GM23338 (cell line): ENCODE measurements around the gene PAQR5. TPM values are rescaled to one million over a fixed set of nuclear protein-coding genes. Genes with fewer than 3 reads are reported as not detected.

Experiments used
- ATAC-seq: fragments of 200-7000 bp; cut with Tn5 transposase; 3 replicates; pipeline ENCODE4 v1.9.1; 2020
- DNase-seq: peaks from one replicate; pipeline ENCODE4 v3.0.0-alpha.2; 2015; ENCODE audit warnings: low spot score
- H2AFZ ChIP-seq: fragments of 200-600 bp; sonication (generic); 2 replicates; pipeline ENCODE4 v1.8.0; 2016; ENCODE audit warnings: antibody characterized with exemption, mild to moderate bottlenecking, moderate library complexity
- H3F3A ChIP-seq: fragments of 200-600 bp; sonication (generic); replicated peaks from 2 replicates; pipeline ENCODE4 v1.8.0; 2017; ENCODE audit warnings: antibody characterized with exemption, mixed run types, low read depth
- H3K27ac ChIP-seq: fragments of 200-600 bp; sonication (generic); 2 replicates; pipeline ENCODE4 v1.6.1; 2016; ENCODE audit warnings: low read depth
- H3K27me3 ChIP-seq: fragments of 200-600 bp; sonication (generic); 2 replicates; pipeline ENCODE4 v1.8.0; 2016; ENCODE audit warnings: mild to moderate bottlenecking, mixed run types, moderate library complexity; ENCODE audit not compliant: insufficient read depth
- H3K36me3 ChIP-seq: fragments of 200-600 bp; sonication (generic); 2 replicates; pipeline ENCODE4 v1.8.0; 2016; ENCODE audit warnings: mild to moderate bottlenecking; ENCODE audit not compliant: insufficient read depth
- H3K4me1 ChIP-seq: fragments of 200-600 bp; sonication (generic); 2 replicates; pipeline ENCODE4 v1.8.0; 2016; ENCODE audit warnings: mild to moderate bottlenecking, moderate library complexity; ENCODE audit not compliant: insufficient read depth
- H3K4me2 ChIP-seq: fragments of 200-600 bp; sonication (generic); 2 replicates; pipeline ENCODE4 v1.7.1; 2017; ENCODE audit warnings: mixed run types
- H3K4me3 ChIP-seq: fragments of 200-600 bp; sonication (generic); 2 replicates; pipeline ENCODE4 v1.6.1; 2016; ENCODE audit warnings: mixed run types
- H3K79me2 ChIP-seq: fragments of 200-600 bp; sonication (generic); replicated peaks from 2 replicates; pipeline ENCODE4 v1.8.0; 2017; ENCODE audit warnings: mild to moderate bottlenecking; ENCODE audit not compliant: insufficient read depth
- H3K9me2 ChIP-seq: fragments of 200-600 bp; sonication (generic); 2 replicates; pipeline ENCODE4 v1.8.0; 2017; ENCODE audit not compliant: insufficient read depth
- H4K20me1 ChIP-seq: fragments of 200-600 bp; sonication (generic); replicated peaks from 2 replicates; pipeline ENCODE4 v1.8.0; 2017; ENCODE audit warnings: mild to moderate bottlenecking; ENCODE audit not compliant: insufficient read depth
- H3K27ac Mint-ChIP-seq: 2 replicates; pipeline ENCODE4 v1.8.0; 2020; ENCODE audit warnings: inconsistent platforms, mild to moderate bottlenecking, moderate library complexity, mixed read lengths
- H3K27me3 Mint-ChIP-seq: 3 replicates; pipeline ENCODE4 v1.8.0; 2022; ENCODE audit warnings: low read depth, mild to moderate bottlenecking, moderate library complexity, mixed read lengths, inconsistent platforms; ENCODE audit not compliant: insufficient read depth, poor library complexity
- H3K36me3 Mint-ChIP-seq: 3 replicates; pipeline ENCODE4 v1.8.0; 2021; ENCODE audit warnings: low read depth, mild to moderate bottlenecking, inconsistent platforms, moderate library complexity, mixed read lengths
- H3K4me1 Mint-ChIP-seq: 3 replicates; pipeline ENCODE4 v1.8.0; 2020; ENCODE audit warnings: mild to moderate bottlenecking, inconsistent platforms, mixed read lengths
- H3K4me3 Mint-ChIP-seq: 3 replicates; pipeline ENCODE4 v1.8.0; 2021; ENCODE audit warnings: moderate library complexity, mild to moderate bottlenecking, inconsistent platforms, mixed read lengths
- H3K9me3 Mint-ChIP-seq: 3 replicates; pipeline ENCODE4 v1.8.0; 2020; ENCODE audit warnings: moderate library complexity, mild to moderate bottlenecking, inconsistent platforms, mixed read lengths
- CREB1 ChIP-seq: fragments of 250-450 bp; sonication (Bioruptor Pico); IDR thresholded peaks from 2 replicates; pipeline ENCODE4 v1.5.0; 2020; ENCODE audit warnings: low read depth, mild to moderate bottlenecking, moderate library complexity
- EZH2 ChIP-seq: fragments of 200-600 bp; sonication (generic); IDR thresholded peaks from one replicate; pipeline ENCODE4 v1.8.0; 2017; ENCODE audit warnings: antibody characterized with exemption, mild to moderate bottlenecking, low read depth; ENCODE audit not compliant: unreplicated experiment
- EZH2phosphoT487 ChIP-seq: fragments of 200-600 bp; sonication (generic); IDR thresholded peaks from one replicate; pipeline ENCODE4 v1.8.1; 2018; ENCODE audit warnings: antibody characterized with exemption; ENCODE audit not compliant: unreplicated experiment
- JUNB ChIP-seq: IDR thresholded peaks from one replicate; pipeline ENCODE4 v1.6.1; 2016; ENCODE audit warnings: antibody characterized with exemption; ENCODE audit not compliant: unreplicated experiment
- NANOG ChIP-seq: IDR thresholded peaks from 2 replicates; pipeline ENCODE4 v1.6.1; 2016; ENCODE audit warnings: antibody characterized with exemption, borderline replicate concordance
- POLR2AphosphoS5 ChIP-seq: IDR thresholded peaks from 2 replicates; pipeline ENCODE4 v1.6.1; 2016; ENCODE audit warnings: antibody characterized with exemption, low read depth
- STAT1 ChIP-seq: IDR thresholded peaks from one replicate; pipeline ENCODE4 v1.6.1; 2016; ENCODE audit warnings: antibody characterized with exemption; ENCODE audit not compliant: unreplicated experiment
- ZNF114 ChIP-seq: fragments of 250-450 bp; sonication (Bioruptor Pico); IDR thresholded peaks from 2 replicates; pipeline ENCODE4 v1.5.0; 2020; ENCODE audit warnings: mild to moderate bottlenecking, moderate library complexity
- ZNF331 ChIP-seq: fragments of 250-450 bp; sonication (Bioruptor Pico); IDR thresholded peaks from 2 replicates; pipeline ENCODE4 v1.5.0; 2020; ENCODE audit warnings: low read depth, mild to moderate bottlenecking, moderate library complexity
- polyA plus RNA-seq: library from polyadenylated mRNA; unstranded; fragments of >200 nt; fragmentation: Nextera tagmentation; extraction: Ambion mirVana; gene quantifications from 2 replicates; pipeline ENCODE4 v1.2.1, GENCODE V29; 2016
- total RNA-seq: library from RNA; depleted of rRNA; stranded (reverse); fragments of >200 nt; shearing (Covaris generic); gene quantifications from 2 replicates; pipeline ENCODE4 v1.2.3, GENCODE V29; 2014
- TF ChIP-seq, protein P1 (sequence below): IDR thresholded peaks from one replicate; pipeline ENCODE4 v1.6.1; 2018; ENCODE audit warnings: antibody characterized with exemption; ENCODE audit not compliant: unreplicated experiment
- TF ChIP-seq, protein P2 (sequence below), 2 experiments: fragments of 200-600 bp in 1 of 2; sonication (generic) in 1 of 2; conservative IDR thresholded peaks; 2 replicates each; pipeline versions ENCODE4 v1.5.1 to v1.6.1; 2016 to 2017; ENCODE audit warnings: antibody characterized with exemption in 2 of 2, low read depth in 2 of 2, mild to moderate bottlenecking in 2 of 2, moderate library complexity in 1 of 2

PAQR5 gene
- total and polyA plus RNA-seq, 2 experiments from 2014 or later: 8.7 to 14.5 TPM

DNA sequence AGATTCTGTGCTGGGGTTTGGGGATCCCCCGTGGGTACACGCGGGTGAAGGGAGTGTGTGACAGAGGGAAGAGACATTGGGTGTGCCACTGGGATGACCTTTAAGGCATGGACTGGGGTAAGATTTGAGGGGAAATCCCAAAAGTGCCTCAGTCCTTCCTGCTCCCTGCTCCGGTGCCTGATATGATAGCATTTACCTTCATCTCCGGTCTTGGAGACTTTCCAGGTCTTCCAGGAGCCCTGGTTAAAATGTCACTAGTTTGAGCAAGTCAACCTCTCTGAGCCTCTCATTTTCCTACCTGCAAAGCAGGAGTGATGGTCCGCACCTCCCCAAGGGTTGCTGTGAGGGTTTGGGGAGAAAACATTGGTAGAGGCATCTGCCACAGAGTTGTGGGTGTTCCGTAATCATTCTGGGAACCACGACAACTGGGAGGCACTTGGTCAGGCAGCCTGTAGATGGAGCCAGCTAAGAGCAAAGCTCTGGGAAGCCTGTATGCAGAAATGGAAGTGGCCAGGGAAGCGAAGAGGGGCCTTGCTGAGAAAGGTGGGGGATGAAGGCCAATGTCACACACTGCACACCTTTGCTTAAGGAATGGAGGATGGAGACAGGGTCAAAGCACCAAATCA lies 81.5 kb downstream of the PAQR5 start:
- Histone ChIP-seq H3K27ac (no peak overlapping the region), H3F3A (no peaks in the 10 kb centered on the region), H4K20me1 (no peaks in the 10 kb centered on the region; the same call in 1 of the 2 replicates), H3K79me2 (no peaks in the 10 kb centered on the region), H3K4me2 (no peak overlapping the region), H3K4me3 (no peak overlapping the region), H3K27me3 (no peaks in the 10 kb centered on the region), H3K4me1 (no peaks in the 10 kb centered on the region), H2AFZ (no peak overlapping the region), H3K9me2 (no peaks in the 10 kb centered on the region), H3K36me3 (no peaks in the 10 kb centered on the region)
- ATAC-seq (peak; percentile 98), DNase-seq (peak; percentile 82)
- no peaks in the 10 kb centered on the region for H3K9me3 Mint-ChIP-seq
- no peak overlapping the region for H3K27ac Mint-ChIP-seq
- H3K36me3 Mint-ChIP-seq: no peaks in the 10 kb centered on the region
- H3K27me3 Mint-ChIP-seq: peaks cover 5% of the 10 kb centered on the region
- H3K4me1 Mint-ChIP-seq: peaks cover 15% of the 10 kb centered on the region
- H3K4me3 Mint-ChIP-seq: no peak overlapping the region
- TF ChIP-seq, protein P1, sequence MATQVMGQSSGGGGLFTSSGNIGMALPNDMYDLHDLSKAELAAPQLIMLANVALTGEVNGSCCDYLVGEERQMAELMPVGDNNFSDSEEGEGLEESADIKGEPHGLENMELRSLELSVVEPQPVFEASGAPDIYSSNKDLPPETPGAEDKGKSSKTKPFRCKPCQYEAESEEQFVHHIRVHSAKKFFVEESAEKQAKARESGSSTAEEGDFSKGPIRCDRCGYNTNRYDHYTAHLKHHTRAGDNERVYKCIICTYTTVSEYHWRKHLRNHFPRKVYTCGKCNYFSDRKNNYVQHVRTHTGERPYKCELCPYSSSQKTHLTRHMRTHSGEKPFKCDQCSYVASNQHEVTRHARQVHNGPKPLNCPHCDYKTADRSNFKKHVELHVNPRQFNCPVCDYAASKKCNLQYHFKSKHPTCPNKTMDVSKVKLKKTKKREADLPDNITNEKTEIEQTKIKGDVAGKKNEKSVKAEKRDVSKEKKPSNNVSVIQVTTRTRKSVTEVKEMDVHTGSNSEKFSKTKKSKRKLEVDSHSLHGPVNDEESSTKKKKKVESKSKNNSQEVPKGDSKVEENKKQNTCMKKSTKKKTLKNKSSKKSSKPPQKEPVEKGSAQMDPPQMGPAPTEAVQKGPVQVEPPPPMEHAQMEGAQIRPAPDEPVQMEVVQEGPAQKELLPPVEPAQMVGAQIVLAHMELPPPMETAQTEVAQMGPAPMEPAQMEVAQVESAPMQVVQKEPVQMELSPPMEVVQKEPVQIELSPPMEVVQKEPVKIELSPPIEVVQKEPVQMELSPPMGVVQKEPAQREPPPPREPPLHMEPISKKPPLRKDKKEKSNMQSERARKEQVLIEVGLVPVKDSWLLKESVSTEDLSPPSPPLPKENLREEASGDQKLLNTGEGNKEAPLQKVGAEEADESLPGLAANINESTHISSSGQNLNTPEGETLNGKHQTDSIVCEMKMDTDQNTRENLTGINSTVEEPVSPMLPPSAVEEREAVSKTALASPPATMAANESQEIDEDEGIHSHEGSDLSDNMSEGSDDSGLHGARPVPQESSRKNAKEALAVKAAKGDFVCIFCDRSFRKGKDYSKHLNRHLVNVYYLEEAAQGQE: no peak
- TF ChIP-seq EZH2 (no peak), NANOG (no peak)
- TF ChIP-seq, protein P2, sequence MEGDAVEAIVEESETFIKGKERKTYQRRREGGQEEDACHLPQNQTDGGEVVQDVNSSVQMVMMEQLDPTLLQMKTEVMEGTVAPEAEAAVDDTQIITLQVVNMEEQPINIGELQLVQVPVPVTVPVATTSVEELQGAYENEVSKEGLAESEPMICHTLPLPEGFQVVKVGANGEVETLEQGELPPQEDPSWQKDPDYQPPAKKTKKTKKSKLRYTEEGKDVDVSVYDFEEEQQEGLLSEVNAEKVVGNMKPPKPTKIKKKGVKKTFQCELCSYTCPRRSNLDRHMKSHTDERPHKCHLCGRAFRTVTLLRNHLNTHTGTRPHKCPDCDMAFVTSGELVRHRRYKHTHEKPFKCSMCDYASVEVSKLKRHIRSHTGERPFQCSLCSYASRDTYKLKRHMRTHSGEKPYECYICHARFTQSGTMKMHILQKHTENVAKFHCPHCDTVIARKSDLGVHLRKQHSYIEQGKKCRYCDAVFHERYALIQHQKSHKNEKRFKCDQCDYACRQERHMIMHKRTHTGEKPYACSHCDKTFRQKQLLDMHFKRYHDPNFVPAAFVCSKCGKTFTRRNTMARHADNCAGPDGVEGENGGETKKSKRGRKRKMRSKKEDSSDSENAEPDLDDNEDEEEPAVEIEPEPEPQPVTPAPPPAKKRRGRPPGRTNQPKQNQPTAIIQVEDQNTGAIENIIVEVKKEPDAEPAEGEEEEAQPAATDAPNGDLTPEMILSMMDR (conservative IDR thresholded peaks at IDR 0.05; ENCODE audit: low read depth in 2 of 2): peak; percentile 54 to 71

DNA sequence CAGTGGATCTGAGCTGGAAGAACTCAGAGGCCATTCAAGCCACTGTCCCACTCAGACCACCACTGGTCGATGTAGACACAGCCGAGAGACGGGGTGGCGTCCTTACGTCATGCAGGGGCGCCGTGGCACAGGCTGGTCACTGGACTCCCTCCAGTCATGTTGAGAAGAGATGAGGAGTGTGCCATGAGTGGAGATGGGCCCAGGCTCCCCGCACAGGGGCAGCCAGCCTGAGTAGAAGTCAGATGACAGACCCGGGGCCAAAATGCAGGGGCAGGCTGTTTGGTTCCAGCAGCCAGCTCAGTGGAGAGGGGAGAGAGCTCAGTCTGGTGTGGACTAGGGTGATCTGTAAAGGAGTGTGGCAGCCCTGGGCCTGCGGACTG lies 82.0 kb downstream of the PAQR5 start:
- no peak overlapping the region for H3K27ac Mint-ChIP-seq

More for the DNA sequence above, 82.0 kb downstream of the PAQR5 start:
- H3K4me3 ChIP-seq: no peak overlapping the region
- no peaks in the 10 kb centered on the region for H3K79me2 ChIP-seq
- H3K36me3 ChIP-seq: no peaks in the 10 kb centered on the region
- H3K27me3 Mint-ChIP-seq: peaks cover 5% of the 10 kb centered on the region
- no peak overlapping the region for H2AFZ ChIP-seq
- no peaks in the 10 kb centered on the region for H3K4me1 ChIP-seq
- H3K4me3 Mint-ChIP-seq: no peak overlapping the region
- peaks cover 15% of the 10 kb centered on the region for H3K4me1 Mint-ChIP-seq
- H3K9me2 ChIP-seq: no peaks in the 10 kb centered on the region
- H3F3A ChIP-seq: no peaks in the 10 kb centered on the region
- no peak for TF ChIP-seq EZH2phosphoT487
- TF ChIP-seq ZNF114 (CRISPR knock-in tag): no peak
- no peak for TF ChIP-seq JUNB
- no peak for TF ChIP-seq CREB1
- TF ChIP-seq POLR2AphosphoS5: no peak
- TF ChIP-seq, protein P2 (conservative IDR thresholded peaks at IDR 0.05; ENCODE audit: low read depth in 2 of 2): no peak
- TF ChIP-seq NANOG: no peak
- TF ChIP-seq, protein P1: no peak
- TF ChIP-seq STAT1: no peak
- no peak for TF ChIP-seq ZNF331 (CRISPR knock-in tag)
- no peak overlapping the region for H3K4me2 ChIP-seq
- DNase-seq (no peak), ATAC-seq (peak; percentile 27; the same call in 2 of the 3 replicates)
- no peak overlapping the region for H3K27ac ChIP-seq
- H4K20me1 ChIP-seq: no peaks in the 10 kb centered on the region; the same call in 1 of the 2 replicates
- H3K36me3 Mint-ChIP-seq: no peaks in the 10 kb centered on the region
- no peaks in the 10 kb centered on the region for H3K27me3 ChIP-seq
- H3K9me3 Mint-ChIP-seq: no peaks in the 10 kb centered on the region
